Measurements from ENCODE around the gene PLEKHA5.

The PLEKHA5 gene

DNA sequence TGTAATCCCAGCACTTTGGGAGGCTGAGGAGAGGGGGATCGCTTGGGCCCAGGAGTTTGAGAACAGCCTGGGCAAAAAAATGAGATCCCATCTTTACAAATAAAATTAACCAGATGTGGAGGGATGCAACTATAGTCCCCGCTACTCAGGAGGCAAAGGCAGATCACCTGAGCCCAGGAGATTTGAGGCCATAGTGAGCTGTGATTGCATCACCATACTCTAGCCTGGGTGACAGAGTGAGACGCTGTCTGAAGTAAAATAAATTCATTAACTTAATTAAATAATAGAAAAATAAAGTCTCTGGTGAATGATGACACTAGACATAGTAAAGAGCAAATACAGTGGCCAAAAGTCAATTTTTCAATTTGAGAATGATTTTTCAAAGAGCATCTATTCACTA is 16.1 kb upstream of the PLEKHA5 start:
- no peak for DNase-seq (ENCODE audit: low read depth)
- H3K4me3 ChIP-seq (ENCODE audit: low read depth, low read length), result no peak overlapping the region
- TF ChIP-seq, protein P1, sequence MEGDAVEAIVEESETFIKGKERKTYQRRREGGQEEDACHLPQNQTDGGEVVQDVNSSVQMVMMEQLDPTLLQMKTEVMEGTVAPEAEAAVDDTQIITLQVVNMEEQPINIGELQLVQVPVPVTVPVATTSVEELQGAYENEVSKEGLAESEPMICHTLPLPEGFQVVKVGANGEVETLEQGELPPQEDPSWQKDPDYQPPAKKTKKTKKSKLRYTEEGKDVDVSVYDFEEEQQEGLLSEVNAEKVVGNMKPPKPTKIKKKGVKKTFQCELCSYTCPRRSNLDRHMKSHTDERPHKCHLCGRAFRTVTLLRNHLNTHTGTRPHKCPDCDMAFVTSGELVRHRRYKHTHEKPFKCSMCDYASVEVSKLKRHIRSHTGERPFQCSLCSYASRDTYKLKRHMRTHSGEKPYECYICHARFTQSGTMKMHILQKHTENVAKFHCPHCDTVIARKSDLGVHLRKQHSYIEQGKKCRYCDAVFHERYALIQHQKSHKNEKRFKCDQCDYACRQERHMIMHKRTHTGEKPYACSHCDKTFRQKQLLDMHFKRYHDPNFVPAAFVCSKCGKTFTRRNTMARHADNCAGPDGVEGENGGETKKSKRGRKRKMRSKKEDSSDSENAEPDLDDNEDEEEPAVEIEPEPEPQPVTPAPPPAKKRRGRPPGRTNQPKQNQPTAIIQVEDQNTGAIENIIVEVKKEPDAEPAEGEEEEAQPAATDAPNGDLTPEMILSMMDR (IDR thresholded peaks at IDR 0.05; ENCODE audit: low read depth, low read length, missing control alignments), result no peak

DNA sequence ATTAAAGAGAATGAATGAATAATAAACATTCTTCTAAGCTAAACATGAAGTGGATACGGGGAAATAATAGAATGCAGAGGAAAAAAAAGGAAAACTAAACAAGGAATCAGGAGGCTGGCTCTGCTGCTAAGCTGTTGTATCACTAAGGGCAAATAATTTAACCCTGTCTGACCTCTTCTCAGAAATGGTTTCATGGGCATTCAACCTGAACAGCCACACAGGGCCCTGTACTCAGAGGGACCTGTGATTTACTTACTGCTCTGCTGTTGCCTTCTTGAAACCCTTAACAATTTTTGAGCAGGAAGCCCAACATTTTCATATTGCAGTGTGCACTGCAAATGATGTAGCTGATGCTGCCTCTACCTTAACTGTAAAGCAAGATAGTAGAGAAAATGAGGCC is 14.2 kb upstream of the PLEKHA5 start:
- no peak for DNase-seq (ENCODE audit: low read depth)
- TF ChIP-seq, protein P1 (IDR thresholded peaks at IDR 0.05; ENCODE audit: low read depth, low read length, missing control alignments), result no peak
- H3K4me3 ChIP-seq (ENCODE audit: low read depth, low read length), result no peak overlapping the region

DNA sequence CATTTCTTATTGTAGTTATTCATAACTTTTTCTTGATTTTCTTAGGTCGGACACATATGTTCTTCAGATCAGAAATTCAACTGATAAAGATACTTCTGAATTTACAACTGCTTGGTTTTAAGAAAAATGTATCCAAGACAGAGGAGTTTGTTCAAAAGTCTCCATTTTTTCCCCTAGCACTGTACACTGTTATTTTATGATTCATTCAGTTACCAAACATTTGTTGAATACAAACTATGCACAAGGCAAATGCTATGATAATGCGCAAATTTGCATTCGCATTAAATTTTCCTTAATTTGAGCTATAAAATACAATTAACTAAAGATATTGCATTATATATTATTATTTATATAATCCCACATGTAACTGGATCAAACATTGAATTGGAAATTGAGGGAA is 10.1 kb upstream of the PLEKHA5 start:
- H3K4me3 ChIP-seq (ENCODE audit: low read depth, low read length), result no peak overlapping the region
- TF ChIP-seq, protein P1 (IDR thresholded peaks at IDR 0.05; ENCODE audit: low read depth, low read length, missing control alignments), result no peak
- DNase-seq (ENCODE audit: low read depth), result no peak

DNA sequence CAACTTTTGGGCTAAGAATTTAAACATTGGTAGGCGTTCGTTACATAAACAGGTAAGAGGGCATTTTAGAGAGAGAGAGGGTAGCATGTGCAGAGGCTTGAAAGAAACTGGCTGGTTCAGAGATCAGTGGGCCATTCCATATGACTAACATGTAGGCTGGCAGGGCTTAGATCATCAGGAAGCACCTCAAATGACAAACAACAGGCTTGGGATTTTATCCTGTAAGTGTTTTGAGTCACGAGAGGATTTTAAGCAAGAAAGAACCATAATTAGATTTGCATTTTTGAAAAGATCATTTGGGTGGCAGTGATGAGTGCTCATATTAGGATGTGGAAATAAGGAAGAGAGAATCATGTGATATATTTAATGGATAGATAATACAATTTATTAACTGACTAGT is 8.7 kb upstream of the PLEKHA5 start:
- no peak overlapping the region for H3K4me3 ChIP-seq (ENCODE audit: low read depth, low read length)
- TF ChIP-seq, protein P1 (IDR thresholded peaks at IDR 0.05; ENCODE audit: low read depth, low read length, missing control alignments), result no peak
- no peak for DNase-seq (ENCODE audit: low read depth)

DNA sequence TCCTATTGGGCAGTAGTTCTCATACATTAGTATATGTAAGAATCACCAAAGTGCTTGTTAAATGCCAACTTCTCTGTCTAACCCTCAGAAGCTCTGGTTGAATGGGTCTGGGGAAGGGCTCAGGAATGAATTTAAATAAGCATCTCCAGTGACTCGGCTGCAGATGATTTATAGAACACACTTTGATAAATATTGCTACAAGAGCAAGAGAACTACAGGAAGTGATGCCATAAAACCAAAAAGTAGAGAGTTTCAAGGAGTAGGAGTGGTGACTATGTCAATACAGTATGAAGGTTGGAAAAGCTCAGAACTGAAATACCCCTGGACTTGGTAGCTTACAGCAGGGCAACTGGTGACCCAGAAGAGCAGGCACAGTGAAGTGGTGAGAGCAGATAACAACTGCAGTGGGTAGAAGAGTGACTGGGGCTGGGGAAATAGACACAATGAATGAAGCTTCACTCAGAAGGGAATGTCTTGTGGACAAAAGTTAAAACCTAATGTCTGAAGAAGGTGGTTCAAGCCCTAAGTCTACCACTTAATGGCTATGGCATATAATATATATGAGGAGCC is 8.0 kb upstream of the PLEKHA5 start:
- TF ChIP-seq, protein P1 (IDR thresholded peaks at IDR 0.05; ENCODE audit: low read depth, low read length, missing control alignments), result no peak
- no peak for DNase-seq (ENCODE audit: low read depth)
- H3K4me3 ChIP-seq (ENCODE audit: low read depth, low read length), result no peak overlapping the region

DNA sequence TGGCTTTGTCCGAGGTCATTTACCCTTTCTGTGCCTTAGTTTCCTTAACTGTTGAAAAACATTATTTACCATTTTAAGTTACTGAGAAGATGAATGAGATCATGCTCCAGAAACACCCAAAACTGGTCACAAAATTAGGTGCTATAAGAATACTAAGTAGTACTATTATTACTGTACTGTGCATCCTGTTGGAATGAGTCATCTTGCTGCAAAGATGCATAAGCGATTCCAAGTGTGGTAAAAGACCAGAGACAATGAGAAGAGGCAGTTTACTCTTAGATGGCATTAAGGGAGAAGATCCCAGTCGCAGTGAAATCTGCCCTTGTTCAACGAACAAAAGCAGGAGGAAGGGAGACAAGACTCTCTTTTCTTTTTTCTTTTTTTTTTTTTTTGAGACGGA is 4.2 kb upstream of the PLEKHA5 start:
- DNase-seq (ENCODE audit: low read depth), result no peak
- H3K4me3 ChIP-seq (ENCODE audit: low read depth, low read length), result no peak overlapping the region
- TF ChIP-seq, protein P1 (IDR thresholded peaks at IDR 0.05; ENCODE audit: low read depth, low read length, missing control alignments), result no peak

DNA sequence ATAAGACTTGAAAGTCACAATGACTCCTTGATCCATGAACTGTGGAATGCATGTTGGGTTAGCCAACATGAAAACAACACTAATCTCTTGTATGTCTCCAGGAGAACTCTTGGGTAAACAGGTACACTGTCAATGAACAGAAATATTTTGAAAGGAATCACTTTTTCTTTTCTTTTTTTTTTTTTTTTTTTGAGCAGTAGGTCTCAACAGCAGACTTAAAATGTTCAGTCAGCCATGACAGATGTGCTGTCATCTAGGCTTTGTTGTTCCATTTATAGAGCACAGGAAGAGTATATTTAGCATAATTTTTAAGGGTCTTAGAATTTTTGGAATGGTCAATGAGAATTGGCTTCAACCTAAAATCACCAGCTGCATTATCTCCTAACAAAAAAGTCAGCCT is 2.3 kb upstream of the PLEKHA5 start:
- TF ChIP-seq, protein P1 (IDR thresholded peaks at IDR 0.05; ENCODE audit: low read depth, low read length, missing control alignments), result no peak
- no peak overlapping the region for H3K4me3 ChIP-seq (ENCODE audit: low read depth, low read length)
- no peak for DNase-seq (ENCODE audit: low read depth)
